Hypothalamus (tissue), 51 donors: Measurements from ENCODE around the gene ZNF804B.
"Not testable (repeated sequence)": the region's sequence is repeated elsewhere in the genome, so short reads cannot be mapped to it uniquely, and the experiment has no call there.

Experiments
- DNase-seq, 51 donors: peaks; one replicate each; lab custom pipeline; 2025; lab: John Stamatoyannopoulos, UW

The ZNF804B gene

GRCh38 chr7:89067048-89067447, 307.5 kb downstream of the ZNF804B start:
- DNase-seq, result no peak

DNA sequence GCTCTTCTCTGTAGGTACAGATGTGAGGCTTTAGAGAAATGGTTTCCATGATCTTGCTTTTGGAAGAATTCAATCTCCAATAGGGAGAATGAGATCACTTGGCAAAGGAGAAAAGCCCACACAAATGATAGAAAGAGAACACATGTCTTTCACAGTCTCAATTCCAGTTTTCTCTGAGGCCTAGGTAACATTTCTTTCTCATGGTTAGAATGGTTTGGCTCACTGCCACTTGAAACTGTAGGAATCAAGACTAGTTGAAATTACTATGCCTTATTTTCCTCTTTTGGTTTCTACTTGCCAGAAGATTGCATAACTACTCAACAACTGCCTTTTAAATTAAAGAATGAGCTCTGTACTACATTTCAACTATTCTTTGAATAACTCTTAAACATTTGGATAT, 312.6 kb downstream of the ZNF804B start:
- DNase-seq, result no peak

DNA sequence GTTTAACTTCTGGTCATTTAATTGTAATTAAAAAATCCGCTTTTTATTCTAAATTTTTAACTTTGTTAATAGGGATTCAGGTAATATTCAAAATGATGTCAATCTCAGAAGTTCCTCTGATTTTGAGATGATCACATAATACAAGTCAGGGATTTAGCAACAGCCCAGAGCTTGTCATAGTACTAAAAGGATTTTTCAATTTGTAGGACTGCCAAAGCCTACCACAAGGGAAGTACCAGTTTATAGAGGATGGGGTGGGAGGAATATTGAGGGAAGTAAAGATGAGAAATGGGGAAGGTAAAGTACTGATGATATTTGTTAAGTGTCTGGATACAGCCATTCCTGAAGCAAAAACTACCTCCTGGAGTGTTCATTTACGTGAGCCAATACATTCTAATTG, 314.3 kb downstream of the ZNF804B start:
- DNase-seq, result no peak

DNA sequence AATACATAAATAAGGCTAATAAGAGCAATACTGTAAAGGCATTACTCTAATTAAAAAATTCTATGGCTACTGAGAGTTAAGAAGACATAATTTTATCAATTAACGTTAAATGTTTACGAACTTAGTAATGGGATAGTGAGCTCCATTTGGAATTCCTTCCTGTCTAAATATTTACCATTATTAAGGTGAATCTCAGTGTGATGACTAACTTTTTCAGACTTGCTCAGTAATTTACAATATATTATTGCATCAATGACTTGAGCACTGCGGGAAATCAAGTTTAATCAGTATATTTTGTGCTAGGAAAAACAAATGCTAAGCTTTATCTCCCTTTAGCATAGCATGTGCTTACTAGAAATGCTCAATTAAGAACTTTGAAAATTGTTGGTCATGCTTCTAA, 318.5 kb downstream of the ZNF804B start:
- DNase-seq, result no peak

GRCh38 chr7:89085580-89085979, 326.1 kb downstream of the ZNF804B start:
- DNase-seq, result no peak

DNA sequence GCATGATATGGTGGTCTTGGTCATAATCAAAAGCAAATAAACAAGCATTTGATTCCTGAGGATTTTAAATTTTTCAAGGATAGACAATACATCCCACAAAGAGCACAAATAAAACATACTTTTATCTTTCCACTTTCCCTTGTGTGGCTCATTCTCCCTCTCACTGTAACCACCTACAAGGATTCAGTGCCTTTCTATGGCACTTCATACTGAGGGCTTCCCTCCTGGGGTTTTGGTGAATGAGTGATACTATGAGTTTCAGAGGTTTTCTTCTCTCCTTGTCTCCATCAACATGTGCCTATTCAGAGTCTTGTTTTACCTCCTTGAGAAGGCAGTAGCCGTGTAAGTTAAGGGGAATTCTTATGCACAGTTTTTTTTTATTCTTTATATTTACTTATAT, 332.1 kb downstream of the ZNF804B start:
- no peak for DNase-seq

DNA sequence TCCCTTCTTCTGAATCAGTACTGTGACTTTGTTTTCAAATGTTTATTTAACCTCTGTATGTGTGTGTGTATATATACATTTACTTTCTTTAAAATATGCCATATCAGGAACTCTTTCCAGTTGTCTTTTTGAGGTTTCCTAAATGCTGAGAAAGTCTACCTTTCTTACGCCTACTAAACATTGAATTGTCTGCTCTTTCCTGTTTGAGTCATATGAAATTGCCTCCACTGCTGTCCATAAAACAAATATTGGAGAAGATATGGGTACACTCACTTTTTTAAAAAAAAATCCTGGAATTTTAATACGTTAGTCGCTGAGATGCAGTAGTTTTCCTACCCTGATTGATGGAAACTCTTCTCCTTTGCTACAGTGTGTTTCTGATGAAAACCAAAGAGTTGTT, 334.8 kb downstream of the ZNF804B start:
- no peak for DNase-seq

DNA sequence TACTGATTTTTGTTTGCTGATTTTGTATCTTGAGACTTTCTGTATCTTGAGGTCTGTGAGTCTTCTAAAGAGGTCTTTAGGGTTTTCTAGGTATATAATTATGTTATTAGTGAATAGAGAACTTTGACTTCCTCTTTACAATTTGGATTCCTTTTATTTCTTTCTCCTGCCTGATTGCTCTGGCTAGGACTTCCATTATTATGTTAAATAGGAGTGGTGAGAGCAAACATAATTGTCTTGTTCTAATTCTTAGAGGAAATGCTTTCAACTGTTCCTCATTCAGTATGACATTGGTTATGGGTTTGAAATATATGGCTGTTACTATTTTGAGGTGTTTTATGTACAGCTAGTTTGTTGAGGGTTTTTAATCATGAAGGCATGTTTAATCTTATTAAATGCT, 344.1 kb downstream of the ZNF804B start:
- no peak for DNase-seq

GRCh38 chr7:89104748-89105685, 345.5 kb downstream of the ZNF804B start:
- no peak for DNase-seq

DNA sequence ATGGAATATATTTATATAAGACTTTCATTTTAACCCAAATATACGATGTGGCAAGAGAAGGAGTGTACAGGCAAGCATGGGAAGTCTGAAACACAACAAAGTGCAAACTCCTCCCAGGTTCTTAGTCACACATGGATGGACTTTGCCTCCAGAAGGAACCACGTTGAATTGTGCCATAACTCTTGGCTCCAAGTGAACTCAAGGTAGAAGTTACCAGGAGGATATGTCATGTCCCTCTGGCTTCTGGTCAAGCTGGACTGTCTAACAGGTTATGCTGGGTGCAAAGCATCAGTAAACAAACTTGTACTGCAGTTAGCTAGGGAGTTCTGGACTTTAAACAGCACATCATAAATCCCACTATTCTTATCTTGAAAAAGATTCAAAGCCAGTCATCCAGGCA, 364.4 kb downstream of the ZNF804B start:
- no peak for DNase-seq

DNA sequence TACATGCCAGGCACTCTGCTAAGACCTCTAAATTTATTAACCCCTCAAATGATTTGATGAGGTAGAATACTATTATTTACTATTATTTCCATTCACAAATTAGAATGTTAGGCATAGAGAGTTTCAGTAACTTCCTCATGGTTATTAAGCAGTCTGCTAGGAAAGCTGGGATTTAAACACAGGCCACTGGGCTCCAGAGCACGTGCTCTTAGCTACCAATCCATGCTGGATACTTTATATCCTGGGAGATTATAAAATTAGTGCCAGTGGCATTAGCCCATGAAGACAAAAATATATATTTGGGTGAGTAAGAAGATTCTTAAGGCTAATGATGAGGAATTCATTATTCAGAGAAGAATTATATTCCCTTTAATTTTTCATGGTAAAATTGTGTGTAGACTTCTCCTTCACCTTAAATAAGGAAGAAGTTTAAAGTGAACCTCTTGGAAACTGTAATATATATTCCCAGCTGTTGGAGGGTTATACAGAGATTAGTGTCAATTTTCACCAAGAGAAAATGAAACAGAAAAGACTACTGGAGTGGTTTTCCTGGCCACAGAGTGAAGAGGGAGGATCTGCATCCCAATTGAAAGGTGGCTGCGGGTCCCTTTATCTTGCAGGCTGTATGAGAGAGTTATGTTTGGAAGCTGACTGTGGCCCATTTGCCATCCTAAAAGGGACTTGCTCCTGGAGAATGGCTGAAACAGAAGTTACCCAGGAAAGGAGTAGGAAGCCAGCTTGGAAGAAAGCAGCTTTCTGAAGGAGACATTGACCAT, 370.3 kb downstream of the ZNF804B start:
- DNase-seq, result no peak

DNA sequence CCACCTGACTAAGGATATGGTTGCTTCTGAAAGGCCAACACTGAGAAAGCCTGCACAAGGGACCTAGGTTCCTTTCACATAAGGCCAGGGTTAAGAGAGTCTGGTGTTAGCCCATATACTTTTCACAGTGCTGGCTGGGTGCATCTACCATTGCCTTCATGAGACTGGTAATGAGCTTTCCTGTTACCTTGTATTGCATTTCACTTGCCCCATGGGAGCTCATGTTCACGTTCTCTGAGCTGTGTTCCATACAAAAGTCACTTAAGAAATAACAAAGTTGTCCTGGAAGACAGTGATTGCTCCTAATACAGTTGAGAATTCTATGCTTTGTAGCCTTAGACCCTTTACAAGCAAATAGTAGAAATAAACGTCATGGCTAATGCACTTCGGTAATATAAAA, 373.9 kb downstream of the ZNF804B start:
- DNase-seq, result no peak

GRCh38 chr7:89133819-89134218, 374.3 kb downstream of the ZNF804B start:
- no peak for DNase-seq

DNA sequence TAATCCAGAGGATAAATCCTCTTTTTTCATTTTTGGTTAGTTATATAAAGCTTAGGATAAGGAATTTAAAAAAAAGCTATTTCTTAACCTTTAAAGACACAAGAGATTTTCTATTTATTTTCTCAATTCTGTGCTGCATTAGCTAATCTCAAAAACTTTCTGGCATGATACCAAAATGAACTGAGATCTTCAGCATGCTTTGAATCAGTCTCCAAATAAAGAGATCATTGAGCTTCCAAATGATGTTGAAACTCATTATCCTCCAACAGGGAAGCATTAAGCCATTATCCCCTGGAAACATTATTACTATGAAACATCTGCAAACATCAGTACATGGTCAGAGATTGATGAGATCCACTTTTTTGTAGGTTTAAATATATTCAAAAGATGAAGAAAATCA, 386.3 kb downstream of the ZNF804B start:
- DNase-seq, result no peak

GRCh38 chr7:89160107-89160506, 400.6 kb downstream of the ZNF804B start:
- DNase-seq, result no peak

GRCh38 chr7:89165421-89165820, 405.9 kb downstream of the ZNF804B start:
- no peak for DNase-seq

DNA sequence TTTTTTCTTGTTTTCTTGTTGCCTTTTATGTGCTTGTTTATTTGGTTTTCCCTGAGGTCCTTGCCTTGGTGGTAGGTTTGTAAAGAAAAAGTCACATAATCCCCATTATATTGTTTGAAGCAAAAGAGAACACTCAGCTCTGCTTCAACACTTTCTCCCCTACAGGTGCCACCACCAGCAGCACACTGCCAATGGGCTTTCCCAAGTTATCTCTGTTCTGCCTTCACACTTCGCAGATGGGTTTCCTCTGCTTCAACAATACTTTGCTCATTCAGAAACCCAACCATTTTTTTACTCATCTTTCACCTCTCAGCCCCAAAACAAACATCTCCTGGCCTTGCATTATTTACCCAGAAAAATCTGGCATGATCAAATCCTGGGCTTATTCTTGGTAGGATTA, 411.1 kb downstream of the ZNF804B start:
- DNase-seq, result no peak

- DNase-seq, result no peak
Observed at GRCh38 chr7:89182116-89182515, 422.6 kb downstream of the ZNF804B start.

GRCh38 chr7:89183712-89184111, 424.2 kb downstream of the ZNF804B start:
- no peak for DNase-seq

DNA sequence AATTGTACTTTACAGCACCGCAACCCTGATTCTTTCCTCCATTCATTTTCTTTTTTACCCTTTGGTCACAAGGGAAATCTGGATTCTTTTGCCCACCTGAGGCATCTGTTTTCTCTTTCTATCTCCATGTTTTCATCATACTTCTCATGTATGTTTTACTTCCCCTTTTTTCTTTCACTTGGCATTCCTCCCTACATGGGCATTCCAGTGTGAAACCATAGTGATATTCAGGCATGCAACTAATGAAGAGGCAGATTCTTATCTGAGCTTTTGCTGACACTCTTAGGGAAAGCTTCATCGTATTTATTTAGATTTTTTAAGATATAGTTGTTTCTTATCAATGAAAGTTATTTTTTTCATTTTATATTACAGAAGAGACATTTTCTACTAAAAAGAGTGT, 441.3 kb downstream of the ZNF804B start:
- DNase-seq, result no peak

DNA sequence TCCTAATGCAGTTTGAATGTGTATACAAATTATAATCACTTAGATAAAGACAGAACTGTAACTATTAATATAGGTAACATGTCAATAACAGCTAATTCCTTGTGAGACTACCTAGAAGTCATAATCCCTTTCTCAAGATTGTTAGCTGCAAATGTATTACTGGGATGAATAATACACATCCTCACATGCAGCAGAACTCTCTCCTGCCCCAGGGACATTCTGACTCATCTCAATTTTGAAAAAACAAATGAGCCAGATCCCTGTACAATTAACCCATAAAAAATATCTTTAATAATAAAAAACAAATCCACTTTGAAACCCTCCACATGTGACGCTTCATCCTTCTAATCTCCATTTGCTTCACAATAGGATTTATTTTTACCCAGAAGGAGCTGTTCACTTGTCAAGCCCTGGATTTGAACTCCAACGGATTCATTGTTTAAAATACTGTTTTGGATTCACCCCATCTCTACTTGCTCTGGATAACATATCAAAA, 464.4 kb downstream of the ZNF804B start:
- DNase-seq, result no peak

DNA sequence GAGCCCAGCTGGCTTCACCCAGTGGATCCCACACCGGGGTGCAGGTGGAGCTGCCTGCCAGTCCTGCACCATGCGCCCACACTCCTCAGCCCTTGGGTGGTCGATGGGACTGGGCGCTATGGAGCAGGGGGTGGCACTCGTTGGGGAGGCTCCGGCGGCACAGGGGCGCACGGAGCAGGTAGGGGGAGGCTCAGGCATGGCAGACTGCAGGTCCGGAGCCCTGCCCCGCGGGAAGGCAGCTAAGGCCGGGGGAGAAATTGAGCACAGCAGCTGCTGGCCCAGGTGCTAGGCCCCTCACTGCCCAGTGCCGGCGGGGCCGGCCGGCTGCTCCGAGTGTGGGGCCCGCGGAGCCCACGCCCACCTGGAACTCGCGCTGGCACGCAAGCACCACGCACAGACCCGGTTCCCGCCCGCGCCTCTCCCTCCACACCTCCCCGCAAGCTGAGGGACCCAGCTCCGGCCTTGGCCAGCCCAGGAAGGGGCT, 469.2 kb downstream of the ZNF804B start:
- not testable (repeated sequence) for DNase-seq
